ENCODE measurements around the gene SYT14. TPM values are rescaled to one million over a fixed set of nuclear protein-coding genes. Genes with fewer than 3 reads are reported as not detected.

The SYT14 gene
- total RNA-seq, 4 donors from 2014 or later, result 0.04 to 2.8 (median 0.12) TPM; not detected in 1

DNA sequence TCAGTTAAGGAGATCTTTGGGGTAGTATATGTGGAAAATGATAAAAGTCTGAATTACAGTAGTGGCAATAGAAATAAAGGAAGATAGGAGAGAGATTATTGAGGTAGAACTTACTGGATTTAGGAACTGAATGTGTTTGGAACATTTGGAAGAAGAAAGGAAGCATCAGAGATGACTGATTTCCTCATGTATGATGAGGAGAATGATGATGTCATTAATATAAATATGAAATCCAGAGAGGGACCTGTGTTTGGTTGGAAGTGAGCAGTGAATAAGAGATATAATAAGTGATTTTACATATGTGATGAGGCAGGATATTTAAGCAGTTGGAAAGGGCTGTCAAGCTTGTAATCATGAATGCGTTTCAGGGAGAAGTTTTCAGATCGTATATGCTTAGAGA is 86.3 kb downstream of the SYT14 start:
- no peak for TF ChIP-seq POLR2A (IDR thresholded peaks at IDR 0.05)
- TF ChIP-seq, protein P1, sequence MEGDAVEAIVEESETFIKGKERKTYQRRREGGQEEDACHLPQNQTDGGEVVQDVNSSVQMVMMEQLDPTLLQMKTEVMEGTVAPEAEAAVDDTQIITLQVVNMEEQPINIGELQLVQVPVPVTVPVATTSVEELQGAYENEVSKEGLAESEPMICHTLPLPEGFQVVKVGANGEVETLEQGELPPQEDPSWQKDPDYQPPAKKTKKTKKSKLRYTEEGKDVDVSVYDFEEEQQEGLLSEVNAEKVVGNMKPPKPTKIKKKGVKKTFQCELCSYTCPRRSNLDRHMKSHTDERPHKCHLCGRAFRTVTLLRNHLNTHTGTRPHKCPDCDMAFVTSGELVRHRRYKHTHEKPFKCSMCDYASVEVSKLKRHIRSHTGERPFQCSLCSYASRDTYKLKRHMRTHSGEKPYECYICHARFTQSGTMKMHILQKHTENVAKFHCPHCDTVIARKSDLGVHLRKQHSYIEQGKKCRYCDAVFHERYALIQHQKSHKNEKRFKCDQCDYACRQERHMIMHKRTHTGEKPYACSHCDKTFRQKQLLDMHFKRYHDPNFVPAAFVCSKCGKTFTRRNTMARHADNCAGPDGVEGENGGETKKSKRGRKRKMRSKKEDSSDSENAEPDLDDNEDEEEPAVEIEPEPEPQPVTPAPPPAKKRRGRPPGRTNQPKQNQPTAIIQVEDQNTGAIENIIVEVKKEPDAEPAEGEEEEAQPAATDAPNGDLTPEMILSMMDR (IDR thresholded peaks at IDR 0.05), result no peak
- intact Hi-C loops (cut with DNase I; ENCODE audit: low total_unique reads), result no loop called here
- no peak for DNase-seq (ENCODE audit: low spot score in 2 of 2)
- WGBS, 2 donors, result 84 to 86% methylated on average over 2 of the region's 2 CpGs
- no peak overlapping the region for H3K4me3 ChIP-seq (ENCODE audit: low read depth, poor library complexity, severe bottlenecking)

DNA sequence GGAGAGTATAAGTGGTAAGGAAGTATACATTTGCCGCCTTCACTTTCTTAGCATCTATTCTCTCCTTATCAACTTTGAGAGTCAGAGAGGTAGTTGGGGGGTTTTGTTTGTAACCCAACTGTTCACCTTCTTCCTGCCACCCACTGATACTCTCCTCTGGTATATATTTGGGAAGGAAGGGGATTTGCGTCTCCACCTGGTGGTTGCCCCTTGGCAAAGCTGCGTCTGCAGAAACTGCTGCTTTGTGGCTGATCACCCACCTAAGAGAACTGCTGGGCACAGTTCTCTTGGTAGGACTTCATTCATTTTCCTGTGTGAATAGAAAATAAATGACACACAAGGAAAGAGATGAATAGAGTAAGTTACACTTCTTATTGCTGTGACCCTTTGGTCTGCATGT is 87.0 kb downstream of the SYT14 start:
- no peak overlapping the region for H3K4me3 ChIP-seq (ENCODE audit: low read depth, poor library complexity, severe bottlenecking)
- TF ChIP-seq, protein P1 (IDR thresholded peaks at IDR 0.05), result no peak
- TF ChIP-seq POLR2A (IDR thresholded peaks at IDR 0.05), result no peak
- intact Hi-C loops (cut with DNase I; ENCODE audit: low total_unique reads), result no loop called here
- DNase-seq (ENCODE audit: low spot score in 2 of 2), result no peak
- WGBS, 2 donors, result 64% methylated on average over 3 of the region's 3 CpGs

DNA sequence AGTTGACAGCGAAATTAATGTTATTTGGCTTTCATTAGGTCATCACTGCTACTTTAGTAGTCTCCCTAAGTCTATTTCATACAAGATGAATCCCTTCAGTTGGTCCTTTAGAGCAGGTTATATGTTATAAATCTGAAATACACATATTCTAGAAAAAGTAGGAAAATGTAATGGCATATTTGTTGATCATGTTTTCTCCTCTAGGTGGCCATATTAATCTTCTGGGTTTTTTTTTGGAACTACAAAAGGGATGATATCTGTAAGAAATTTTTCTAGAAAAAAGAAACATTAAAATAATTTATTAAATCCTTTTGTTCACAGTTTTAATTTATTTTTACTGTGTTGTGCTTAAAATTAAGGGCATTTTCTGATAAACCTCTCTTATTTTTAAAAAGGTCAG is 87.9 kb downstream of the SYT14 start:
- no peak overlapping the region for H3K4me3 ChIP-seq (ENCODE audit: low read depth, poor library complexity, severe bottlenecking)
- no peak for DNase-seq (ENCODE audit: low spot score in 2 of 2)
- TF ChIP-seq, protein P1 (IDR thresholded peaks at IDR 0.05), result no peak
- no peak for TF ChIP-seq POLR2A (IDR thresholded peaks at IDR 0.05)
- intact Hi-C loops (cut with DNase I; ENCODE audit: low total_unique reads), result no loop called here
- 88 to 89% methylated on average over 1 of the region's 1 CpG for WGBS, 2 donors

DNA sequence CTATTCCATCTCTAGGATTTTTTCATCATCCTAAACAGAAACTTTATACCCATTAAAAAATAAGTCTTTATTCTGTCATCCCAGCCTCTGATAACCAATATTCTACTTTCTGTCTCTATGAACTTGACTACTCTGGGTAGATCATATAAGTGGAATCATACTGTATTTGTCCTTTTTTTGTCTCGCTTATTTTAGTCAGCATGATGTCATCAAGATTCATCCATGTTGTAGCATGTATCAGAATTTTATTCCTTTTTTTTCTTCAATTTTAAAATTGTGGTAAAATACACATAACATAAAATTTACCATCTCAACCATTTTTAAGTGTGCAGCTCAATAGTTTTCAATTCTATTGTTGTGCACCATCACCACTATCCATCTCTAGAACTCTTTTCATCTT is 90.0 kb downstream of the SYT14 start:
- H3K4me3 ChIP-seq (ENCODE audit: low read depth, poor library complexity, severe bottlenecking), result no peak overlapping the region
- intact Hi-C loops (cut with DNase I; ENCODE audit: low total_unique reads), result no loop called here
- no peak for DNase-seq (ENCODE audit: low spot score in 2 of 2)
- WGBS, 2 donors, result 92% methylated on average over 1 of the region's 1 CpG
- TF ChIP-seq, protein P1 (IDR thresholded peaks at IDR 0.05), result no peak
- no peak for TF ChIP-seq POLR2A (IDR thresholded peaks at IDR 0.05)

DNA sequence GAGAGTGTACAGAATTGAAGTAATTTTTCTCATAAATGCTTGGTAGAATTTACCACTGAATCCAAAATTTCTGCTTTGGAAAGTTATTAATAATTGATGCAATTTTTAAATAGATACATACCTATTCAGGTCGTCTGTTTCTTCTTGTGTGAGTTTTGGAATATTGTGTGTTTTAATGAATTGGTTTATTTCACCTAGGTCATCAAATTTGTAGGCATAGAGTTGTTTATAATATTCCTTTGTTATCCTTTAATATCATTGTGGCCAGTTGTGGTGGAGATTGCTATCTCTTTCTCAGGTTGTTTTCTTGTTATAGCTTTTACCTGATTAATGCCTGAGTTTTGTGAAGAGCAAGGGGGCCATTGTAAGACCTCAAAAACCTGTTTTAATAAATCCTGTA is 93.5 kb downstream of the SYT14 start:
- intact Hi-C loops (cut with DNase I; ENCODE audit: low total_unique reads), result no loop called here
- 64 to 85% methylated on average over 1 of the region's 1 CpG for WGBS, 2 donors
- no peak for DNase-seq (ENCODE audit: low spot score in 2 of 2)
- TF ChIP-seq, protein P1 (IDR thresholded peaks at IDR 0.05), result no peak
- TF ChIP-seq POLR2A (IDR thresholded peaks at IDR 0.05), result no peak
- no peak overlapping the region for H3K4me3 ChIP-seq (ENCODE audit: low read depth, poor library complexity, severe bottlenecking)

DNA sequence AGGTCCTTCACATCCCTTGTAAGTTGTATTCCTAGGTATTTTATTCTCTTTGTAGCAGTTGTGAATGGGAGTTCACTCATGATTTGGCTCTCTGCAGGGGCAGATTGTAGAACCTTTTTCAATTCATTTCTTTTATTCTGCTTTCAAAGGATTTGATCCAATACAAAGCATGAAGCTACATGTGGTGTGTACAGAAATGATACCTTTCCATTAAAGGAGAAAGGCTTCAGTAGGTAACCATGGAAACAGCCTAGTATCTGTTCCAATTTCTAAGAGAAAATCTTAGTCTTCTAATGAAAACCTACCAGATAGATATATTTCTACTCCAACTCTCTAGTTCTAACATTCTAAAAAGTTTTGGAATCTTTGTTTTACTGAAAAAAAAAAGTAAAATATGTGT is 105.0 kb downstream of the SYT14 start:
- intact Hi-C loops (cut with DNase I; ENCODE audit: low total_unique reads), result no loop called here
- DNase-seq (ENCODE audit: low spot score in 2 of 2), result no peak
- no peak for TF ChIP-seq POLR2A (IDR thresholded peaks at IDR 0.05)
- TF ChIP-seq, protein P1 (IDR thresholded peaks at IDR 0.05), result no peak
- H3K4me3 ChIP-seq (ENCODE audit: low read depth, poor library complexity, severe bottlenecking), result no peak overlapping the region
